HL-60/S4 treated with phorbol 12-myristate 13-acetate at 8.2 ng/mL for 4 days and 3 days (cell line): ENCODE measurements around the gene PRKCI.
"Not testable (repeated sequence)": the region's sequence is repeated elsewhere in the genome, so short reads cannot be mapped to it uniquely, and the experiment has no call there.

Experiments
- in situ Hi-C: fragments of 300-500 bp; cut with MboI; formaldehyde crosslinking; loops from 2 replicates; pipeline ENCODE4 v1.15.0; 2022; ENCODE audit warnings: low sequenced_read_pairs

Gene PRKCI

DNA sequence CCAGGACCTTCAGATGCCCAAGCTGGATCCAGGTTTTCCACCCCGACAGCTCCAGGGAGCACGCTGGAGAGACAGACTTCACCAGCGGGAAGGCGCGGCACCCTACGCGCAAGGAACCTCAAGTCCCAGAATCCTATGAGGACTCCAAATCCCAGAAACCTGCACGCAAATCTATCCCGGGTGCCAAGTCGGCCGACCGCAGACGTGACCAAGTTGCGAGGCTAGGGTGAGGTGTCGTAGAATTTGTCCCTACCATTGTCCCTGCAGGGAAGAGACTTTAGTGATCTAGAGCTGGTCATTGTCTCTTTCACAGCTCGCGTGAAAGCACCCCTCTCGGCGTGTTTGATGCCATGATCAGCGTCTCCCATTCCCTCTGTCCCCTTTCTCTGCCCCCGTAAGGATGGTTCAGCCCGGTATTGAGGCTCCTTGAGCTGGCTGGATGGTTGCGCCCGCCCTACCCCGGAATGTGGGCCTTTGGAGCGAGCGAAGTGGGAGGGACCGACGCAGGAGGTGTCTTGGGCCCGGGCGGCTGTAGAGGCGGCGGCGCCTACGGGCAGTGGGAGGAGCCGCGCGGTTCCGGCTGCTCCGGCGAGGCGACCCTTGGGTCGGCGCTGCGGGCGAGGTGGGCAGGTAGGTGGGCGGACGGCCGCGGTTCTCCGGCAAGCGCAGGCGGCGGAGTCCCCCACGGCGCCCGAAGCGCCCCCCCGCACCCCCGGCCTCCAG is at the start of gene PRKCI:
TSS of gene PRKCI (plus strand) at position 501 of the 723 bp plus-strand sequence. CDS start 246 bp downstream, outside the sequence.
- in situ Hi-C loops: no loop called here

DNA sequence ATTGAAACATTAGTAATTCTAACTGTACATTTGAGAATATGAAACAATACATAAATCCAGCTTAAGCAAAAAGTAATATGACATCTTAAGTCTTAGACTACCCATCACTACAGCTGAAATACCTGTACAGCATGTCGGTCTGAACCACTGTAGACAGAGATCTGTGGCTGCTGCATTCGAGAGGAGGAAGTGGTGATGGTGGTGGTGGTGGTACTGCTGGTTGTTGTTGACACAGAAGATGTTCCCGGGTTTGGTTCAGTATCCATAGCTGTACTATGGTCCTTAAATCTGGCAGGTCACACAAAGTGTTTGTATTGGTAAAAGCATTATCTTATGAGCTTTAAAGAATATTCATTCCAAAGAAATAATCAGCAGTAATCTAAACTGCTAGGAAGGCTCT is 43.6 kb upstream of the PRKCI start:
- in situ Hi-C loops: no loop called here

DNA sequence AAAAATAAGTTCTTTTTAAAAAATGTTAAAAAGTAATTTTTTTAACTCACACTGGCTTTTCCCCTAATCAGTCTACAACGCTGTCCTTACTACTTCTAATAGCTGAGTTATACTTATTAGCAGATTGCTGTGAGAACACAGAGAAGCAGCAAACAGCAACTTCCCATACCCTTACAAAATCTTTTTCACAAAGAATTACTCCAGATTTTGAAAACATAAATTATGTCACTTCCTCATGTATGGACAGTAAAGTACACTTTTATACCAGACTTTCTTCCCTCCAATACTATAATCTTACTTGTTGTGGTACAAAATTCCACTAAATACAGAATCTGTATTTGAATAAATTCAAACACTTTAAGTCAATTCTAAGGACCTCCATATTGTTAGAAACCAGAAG is 42.8 kb upstream of the PRKCI start:
- in situ Hi-C loops: no loop called here

DNA sequence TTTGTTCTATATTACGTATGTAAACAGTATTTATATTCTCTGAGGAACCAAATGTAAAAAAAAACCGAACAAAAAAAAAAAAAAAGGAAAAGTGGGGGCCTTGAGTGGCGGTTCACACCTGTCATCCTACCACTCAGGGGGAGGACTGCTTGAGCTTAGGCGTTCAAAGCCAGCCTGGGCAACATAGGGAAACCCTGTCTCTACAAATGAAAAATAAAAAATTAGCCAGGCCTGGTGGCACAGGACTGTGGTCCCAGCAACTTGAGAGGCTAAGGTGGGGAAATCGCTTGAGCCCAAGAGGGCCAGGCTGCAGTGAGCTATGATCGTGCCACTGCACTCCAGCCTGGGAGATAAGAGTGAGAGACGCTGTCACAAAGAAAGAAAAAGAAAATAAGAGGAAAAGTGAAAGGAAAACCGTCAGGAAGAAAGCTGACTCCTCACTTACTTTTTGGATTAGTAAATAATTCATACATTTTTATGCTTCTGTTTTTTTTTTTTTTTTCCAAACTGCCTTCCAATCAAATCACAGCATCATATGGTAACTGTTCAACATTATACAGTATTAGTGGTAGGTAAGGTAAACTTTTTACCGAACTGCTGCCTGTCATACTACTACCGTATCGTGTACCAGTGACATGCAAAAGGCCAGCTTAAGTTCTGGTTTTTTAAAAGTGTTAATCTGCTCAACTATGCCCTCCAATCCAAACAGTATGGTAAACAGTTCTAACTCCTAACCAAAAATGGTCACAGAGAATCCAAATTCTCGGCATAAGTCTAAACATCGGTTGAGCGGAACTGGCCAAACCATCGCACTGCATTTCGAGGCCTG is 41.9 kb upstream of the PRKCI start:
- in situ Hi-C loops: no loop called here

DNA sequence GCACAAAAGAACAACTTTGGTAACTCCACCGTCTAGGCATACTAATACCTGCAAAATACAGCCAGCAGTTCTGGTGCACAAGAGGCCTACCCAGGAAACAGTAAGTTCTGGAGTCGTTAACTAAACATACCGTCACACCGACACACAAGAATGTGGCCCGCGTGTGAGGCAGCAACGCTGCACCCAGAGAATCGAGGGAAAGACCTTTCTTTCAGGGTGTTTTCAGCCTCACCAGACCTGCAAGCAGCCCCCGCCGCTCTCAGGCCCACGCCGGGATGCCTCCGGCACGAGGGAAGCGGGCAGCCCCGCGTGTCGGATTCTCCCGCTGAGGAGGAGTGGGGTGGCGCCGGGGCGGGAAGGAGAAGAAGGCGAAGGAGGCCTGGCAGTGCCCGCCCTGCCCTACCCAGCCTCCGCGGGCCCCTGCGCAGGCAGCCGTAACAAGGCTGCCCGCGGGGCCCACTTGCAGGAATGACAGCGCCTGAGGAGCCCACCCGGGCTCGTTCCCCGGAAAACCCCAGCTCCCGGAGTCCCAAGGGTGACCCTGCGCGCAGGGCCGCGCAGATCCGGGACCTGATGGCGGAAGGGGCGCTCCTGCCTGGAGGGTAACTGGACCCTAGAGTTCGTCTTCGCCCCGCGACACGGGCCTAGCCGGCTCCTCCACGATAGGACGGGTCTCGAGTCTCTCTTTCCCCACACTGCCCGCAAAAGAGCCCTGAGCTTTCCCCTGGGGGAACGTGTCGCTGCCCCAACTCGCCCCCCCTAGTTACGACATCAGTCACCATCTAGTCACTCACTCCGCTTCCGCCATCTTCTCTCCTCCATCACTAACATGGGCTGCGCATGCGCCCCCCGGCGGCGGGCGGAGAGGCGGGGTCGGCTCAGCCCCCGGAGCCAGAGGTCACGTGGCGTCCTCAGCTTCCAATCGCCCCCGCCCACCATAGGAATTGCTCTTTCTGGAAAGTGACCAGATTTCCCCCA is 41.0 kb upstream of the PRKCI start, which contains the start of gene PHC3:
TSS of gene PHC3 (minus strand) at position 826 of the 978 bp plus-strand sequence. CDS start at position 808, 18 bp downstream.
- in situ Hi-C loops: no loop called here

DNA sequence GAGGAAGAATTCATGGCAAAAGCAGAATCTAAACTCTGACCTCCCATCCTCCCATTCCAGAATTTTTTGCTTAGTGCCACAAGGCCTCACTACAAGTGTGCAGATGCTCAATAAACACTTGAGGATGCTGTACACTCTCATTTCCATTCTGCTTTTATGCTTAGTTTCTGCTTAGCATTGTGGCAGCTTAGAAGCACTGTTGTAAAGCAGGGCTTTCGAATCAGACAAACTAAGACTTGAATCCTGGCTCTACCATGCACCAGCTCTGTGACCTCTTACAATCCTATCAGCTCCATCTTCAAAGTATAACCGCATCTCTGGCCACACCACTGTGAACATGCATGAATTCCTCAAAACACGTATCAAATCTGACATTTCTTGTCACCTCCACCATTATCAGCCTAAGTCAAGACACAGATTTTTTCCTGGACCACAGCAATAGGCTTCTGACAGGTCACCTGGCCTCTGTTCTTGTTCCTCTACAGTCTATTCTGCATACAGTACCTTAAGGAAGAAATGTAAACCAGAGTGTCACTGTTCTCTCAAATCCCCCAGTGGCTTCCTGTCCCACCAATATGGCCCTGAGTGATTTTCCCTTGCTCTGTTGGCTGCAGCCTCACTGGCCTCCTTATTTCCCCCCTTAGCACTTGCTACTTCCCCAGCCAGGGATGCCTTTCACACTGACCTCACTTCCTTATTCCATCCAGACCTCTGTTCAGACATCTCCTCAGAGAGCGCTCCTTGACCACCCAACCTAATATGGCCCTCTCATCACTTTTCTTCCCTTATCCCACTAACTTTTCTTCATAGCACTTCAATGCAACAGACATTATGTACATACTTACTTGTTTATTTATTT is 32.6 kb upstream of the PRKCI start:
- in situ Hi-C loops: no loop called here

DNA sequence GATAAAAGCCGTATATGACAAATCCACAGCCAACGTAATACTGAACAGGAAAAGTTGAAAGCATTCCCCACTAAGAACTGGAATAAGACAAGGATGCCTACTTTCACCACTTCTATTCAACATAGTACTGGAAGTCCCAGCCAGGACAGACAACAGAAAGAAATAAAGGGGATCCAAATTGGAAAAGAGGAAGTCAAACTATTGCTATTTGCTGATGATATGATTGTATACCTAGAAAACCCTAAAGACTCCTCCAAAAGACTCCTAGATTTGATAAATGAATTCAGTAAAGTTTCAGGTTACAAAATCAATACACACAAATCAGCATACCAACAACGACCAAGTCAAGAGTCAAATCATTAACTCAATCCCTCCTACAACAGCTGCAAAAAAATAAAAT is 26.5 kb upstream of the PRKCI start:
- in situ Hi-C loops: not testable (repeated sequence)

DNA sequence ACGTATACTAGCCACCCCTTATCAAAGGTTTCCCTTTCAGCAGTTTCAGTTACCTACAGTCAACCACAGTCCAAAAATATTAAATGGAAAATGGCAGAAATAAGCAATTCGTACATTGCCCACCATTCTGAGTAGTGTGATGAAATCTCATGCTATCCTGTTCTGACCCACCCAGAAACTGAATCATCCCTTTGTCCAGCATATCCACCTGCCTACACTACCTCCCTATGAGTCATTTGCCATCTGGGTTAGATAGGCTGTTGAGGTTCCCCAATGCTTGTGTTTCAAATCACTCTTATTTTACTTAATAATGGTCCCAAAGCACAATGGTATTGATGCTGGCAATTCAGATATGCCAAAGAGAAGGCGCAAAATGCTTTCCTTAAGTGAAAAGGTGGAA is 25.4 kb upstream of the PRKCI start:
- in situ Hi-C loops: no loop called here

DNA sequence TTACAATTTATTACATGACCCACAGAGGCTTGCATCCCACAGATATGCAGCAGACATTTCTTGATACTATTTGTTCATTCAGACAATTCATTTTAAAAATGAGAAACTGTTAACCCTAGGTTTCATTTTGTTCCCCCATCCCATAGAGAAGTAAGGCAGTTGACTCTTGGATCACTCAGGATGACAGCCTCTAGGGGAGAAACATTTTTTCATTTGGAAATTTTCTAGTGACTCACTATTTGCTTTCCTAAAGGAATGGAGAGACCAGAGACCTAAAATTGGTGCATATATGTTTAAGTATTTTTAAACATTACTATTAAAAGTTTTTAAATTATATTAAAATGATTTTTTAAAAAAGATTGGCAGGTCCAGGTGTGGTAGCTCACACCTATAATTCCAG is 21.2 kb upstream of the PRKCI start:
- in situ Hi-C loops: no loop called here

DNA sequence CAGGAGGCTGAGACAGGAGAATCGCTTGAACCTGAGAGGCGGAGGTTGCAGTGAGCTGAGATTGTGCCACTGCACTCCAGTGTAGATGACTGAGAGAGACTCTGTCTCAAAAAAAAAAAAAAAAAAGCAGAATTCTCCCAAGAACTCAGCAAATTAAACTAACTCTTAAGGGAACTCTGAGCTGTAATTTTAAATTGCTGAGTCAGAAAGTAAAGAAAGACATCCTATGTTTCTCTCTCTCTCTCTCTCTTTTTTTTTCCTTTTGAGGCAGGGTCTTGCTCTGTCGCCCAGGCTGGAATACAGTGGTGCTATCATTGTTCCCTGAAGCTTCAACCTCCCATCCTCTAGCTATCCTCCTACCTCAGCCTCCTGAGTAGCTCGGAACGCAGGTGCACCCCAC is 20.7 kb upstream of the PRKCI start:
- in situ Hi-C loops: no loop called here

DNA sequence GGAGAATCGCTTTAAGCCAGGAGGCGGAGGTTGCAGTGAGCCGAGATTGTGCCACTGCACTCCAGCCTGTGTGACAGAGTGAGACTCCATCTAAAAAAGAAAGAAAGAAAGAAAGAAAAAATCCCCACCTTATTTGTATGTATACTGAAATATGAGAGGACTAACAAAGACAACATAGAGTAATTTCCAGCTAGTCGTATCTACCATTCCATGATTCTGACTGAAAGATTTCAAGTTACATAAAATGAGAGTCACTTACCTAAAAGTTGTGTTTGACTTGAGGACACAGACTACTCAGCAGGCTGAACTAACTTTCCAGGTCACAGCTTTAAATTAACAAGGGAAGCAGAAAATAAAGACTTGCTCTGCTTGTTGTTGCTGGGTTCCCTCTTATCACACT is 18.8 kb upstream of the PRKCI start:
- in situ Hi-C loops: no loop called here

DNA sequence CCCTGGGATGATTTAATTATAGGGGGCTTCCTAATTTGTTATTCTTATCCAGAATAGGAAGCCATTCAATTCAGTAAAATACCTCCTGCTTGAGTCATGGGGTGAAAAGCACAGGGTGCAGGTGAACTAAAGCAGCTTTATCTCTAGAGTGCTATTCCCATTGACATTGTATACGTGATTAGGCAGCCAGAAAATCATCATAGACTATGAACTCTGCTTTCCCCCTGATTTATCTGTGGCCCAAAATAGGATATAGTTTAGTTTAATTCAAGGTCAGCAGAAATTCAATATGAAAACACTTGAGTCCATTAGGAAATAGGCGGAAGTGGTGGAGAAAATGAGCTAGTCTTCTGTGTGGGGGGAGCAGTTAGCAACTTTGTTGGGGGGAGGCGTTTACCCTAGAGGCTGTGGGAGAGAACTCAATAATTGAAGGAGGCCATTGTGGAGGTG is 18.2 kb upstream of the PRKCI start:
- in situ Hi-C loops: no loop called here

DNA sequence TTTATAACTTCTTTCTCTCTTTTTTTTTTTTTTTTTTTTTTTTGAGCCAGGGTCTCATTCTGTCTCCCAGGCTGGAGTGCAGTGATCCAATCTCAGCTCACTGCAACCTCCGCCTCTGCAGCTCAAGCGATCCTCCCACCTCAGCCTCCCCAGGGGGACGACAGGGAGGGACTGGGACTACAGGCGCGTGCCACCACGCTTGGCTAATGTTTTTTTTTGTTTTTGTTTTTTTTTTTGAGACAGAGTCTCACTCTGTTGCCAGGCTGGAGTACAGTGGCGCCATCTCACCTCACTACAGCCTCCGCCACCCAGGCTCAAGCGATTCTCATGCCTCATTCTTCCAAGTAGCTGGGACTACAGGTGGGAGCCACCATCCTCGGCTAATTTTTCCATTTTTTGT is 17.7 kb upstream of the PRKCI start:
- in situ Hi-C loops: no loop called here

DNA sequence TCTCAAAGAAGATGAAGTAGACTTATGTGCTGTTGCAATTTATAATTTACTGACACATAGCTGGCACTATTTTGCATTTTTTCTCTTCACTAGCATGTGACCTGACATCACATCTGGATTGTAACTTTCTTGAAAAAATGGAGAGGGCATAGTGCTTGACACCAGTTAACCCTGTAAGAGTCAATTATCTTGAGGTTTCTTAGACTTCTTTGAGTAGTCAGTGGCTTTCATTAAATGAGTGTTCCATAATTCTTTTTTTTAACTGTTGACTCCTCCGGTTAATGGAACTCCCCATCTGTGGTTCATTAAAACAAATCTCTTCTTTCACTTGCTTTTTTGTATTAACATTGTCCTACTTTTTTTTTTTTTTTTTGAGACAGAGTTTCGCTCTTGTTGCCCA is 16.9 kb upstream of the PRKCI start:
- in situ Hi-C loops: no loop called here

DNA sequence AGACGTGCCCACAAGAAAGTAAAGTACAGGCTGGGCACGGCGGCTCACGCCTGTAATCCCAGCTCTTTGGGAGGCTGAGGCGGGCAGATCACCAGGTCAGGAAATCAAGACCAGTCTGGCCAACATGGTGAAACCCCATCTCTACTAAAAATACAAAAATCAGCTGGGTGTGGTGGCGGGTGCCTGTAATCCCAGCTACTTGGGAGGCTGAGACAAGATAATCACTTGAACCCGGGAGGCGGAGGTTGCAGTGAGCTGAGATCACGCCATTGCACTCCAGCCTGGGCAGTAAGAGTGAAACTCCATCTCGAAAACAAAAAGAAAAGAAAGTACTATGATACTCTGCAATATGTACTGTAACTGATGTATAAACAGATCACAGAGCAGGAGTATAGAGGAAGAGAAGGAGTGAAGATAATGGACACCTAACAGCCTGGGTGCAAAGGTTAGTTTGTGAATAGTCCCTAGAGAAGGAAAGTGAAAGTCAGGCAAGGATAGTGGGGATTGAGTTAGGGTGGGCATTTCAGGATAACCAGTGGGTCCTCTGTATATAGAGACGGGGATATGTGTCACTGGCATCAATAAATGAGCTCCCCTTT is 16.0 kb upstream of the PRKCI start:
- in situ Hi-C loops: not testable (repeated sequence)

DNA sequence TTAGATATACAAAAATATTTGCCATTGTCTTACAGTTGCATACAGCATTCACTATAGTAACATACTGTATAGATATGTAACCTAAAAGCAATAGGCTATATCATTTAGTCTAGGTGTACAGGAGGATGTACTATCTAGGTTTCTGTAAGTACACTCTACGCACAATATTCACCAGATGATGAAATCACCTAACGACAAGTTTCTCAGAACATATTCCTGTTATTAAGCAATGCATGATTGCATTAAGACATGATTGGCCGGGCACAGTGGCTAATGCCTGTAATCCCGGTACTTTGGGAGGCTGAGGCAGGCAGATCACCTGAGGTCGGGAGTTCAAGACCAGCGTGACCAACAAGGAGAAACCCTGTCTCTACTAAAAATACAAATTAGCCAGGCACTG is 14.5 kb upstream of the PRKCI start:
- in situ Hi-C loops: no loop called here

DNA sequence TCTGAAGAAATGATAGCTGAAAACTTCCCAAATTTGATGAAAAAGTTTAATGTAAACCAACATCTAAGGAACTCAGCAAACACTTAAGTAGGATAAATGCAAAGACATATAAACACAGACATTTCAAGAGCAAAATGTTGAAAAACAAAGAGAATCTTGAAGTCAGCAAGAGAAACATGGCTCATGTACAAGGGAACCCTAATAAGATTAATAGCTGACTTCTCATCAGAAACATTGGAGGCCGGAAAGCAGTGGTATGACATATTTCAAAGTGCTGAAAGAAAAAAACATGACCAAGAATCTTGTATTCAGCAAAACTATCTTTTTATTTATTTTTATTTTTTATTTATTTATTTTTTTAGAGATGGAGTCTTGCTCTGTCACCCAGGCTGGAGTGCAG is 10.6 kb upstream of the PRKCI start:
- in situ Hi-C loops: no loop called here

DNA sequence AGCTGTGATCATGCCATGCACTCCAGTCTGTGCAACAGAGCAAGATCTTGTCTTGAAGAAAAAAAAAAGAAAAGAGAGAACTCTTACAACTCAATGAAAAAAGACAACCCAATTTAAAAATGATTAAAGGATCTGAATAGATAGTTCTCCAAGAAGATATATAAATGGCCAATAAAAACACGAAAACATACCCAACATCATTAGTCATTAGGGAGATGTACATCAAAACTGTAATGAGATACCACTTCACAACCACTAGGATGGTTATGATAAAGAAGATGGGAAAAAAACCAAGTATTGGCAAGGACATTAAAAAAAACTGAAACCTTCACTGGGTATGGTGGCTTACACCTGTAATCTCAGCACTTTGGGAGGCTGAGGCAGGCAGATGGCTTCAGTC is 2.4 kb upstream of the PRKCI start:
- in situ Hi-C loops: no loop called here

DNA sequence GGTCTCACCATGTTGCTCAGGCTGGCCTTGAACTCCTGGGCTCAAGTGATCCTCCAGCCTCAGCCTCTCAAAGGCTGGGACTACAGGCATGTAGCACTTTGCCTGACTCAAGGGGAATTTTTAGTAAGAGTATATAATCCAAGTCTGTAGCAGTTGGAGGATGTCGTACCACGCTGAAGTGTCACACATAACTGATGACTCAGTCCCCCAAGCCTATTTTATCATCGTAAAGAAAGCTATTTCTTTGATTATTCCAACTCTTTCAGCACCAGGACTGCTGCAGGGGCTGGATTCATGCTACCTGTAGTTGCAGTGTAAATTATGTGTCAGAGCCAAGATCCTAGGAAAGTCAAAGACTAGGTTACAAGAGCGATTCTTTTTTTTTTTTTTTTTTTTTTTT is 1.4 kb upstream of the PRKCI start:
- in situ Hi-C loops: no loop called here
